PC-9 (cell line): Measurements from ENCODE around the gene TMEM215. TPM values are rescaled to one million over a fixed set of nuclear protein-coding genes. Genes with fewer than 3 reads are reported as not detected.

Experiments
- BruUV-seq: library from RNA; stranded (reverse); fragments of 400-500 nt; replicated peaks from 2 replicates; lab custom pipeline; 2021; lab: Mats Ljungman, UMichigan
- CTCF ChIA-PET: fragments of 300-600 bp; sonication (Branson Sonifier 250); formaldehyde crosslinking; loops from one replicate; lab custom pipeline; 2022; ENCODE audit warnings: antibody characterized with exemption; lab: Charles Lee
- POLR2A ChIA-PET: fragments of 300-600 bp; sonication (Branson Sonifier 250); formaldehyde crosslinking; loops from one replicate; lab custom pipeline; 2022; ENCODE audit warnings: antibody characterized with exemption; ENCODE audit not compliant: unreplicated experiment; lab: Charles Lee
- DNase-seq, 2 experiments: peaks; one replicate each; pipeline versions ENCODE4 v3.0.0 to v3.0.0-alpha.2; 2015 to 2022; ENCODE audit warnings: mixed read lengths in 1 of 2
- H2AFZ ChIP-seq: fragments of 200-600 bp; sonication (generic); 2 replicates; pipeline ENCODE4 v1.8.1; 2017; ENCODE audit warnings: antibody characterized with exemption
- H3F3A ChIP-seq: fragments of 200-600 bp; sonication (generic); 2 replicates; pipeline ENCODE4 v1.8.1; 2017; ENCODE audit warnings: antibody characterized with exemption, mild to moderate bottlenecking, low read depth; ENCODE audit not compliant: insufficient read depth
- H3K27ac ChIP-seq: fragments of 200-600 bp; sonication (generic); 2 replicates; pipeline ENCODE4 v1.6.1; 2016; ENCODE audit warnings: mixed run types
- H3K27me3 ChIP-seq: fragments of 200-600 bp; sonication (generic); 2 replicates; pipeline ENCODE4 v1.6.1; 2016; ENCODE audit warnings: low read depth, mixed run types; ENCODE audit not compliant: insufficient read depth
- H3K36me3 ChIP-seq: fragments of 200-600 bp; sonication (generic); 2 replicates; pipeline ENCODE4 v1.6.1; 2016; ENCODE audit warnings: low read depth, mixed run types
- H3K4me1 ChIP-seq: fragments of 200-600 bp; sonication (generic); replicated peaks from 2 replicates; pipeline ENCODE4 v1.6.1; 2016; ENCODE audit warnings: mixed run types; ENCODE audit not compliant: insufficient read depth
- H3K4me2 ChIP-seq: fragments of 200-600 bp; sonication (generic); 2 replicates; pipeline ENCODE4 v1.6.1; 2017; ENCODE audit warnings: mixed run types
- H3K4me3 ChIP-seq: fragments of 200-600 bp; sonication (generic); 2 replicates; pipeline ENCODE4 v1.6.1; 2016; ENCODE audit warnings: mixed run types
- H3K79me2 ChIP-seq: fragments of 200-600 bp; sonication (generic); 2 replicates; pipeline ENCODE4 v1.6.1; 2017; ENCODE audit warnings: low read depth, mixed run types
- H3K9me2 ChIP-seq: fragments of 200-600 bp; sonication (generic); 2 replicates; pipeline ENCODE4 v1.8.1; 2017; ENCODE audit warnings: mild to moderate bottlenecking; ENCODE audit not compliant: insufficient read depth
- H3K9me3 ChIP-seq: fragments of 200-600 bp; sonication (generic); 2 replicates; pipeline ENCODE4 v1.8.1; 2016; ENCODE audit warnings: low read depth; ENCODE audit not compliant: insufficient read depth
- H4K20me1 ChIP-seq: fragments of 200-600 bp; sonication (generic); 2 replicates; pipeline ENCODE4 v1.8.1; 2017; ENCODE audit not compliant: insufficient read depth
- CTCF ChIP-seq: fragments of 200-600 bp; sonication (generic); conservative IDR thresholded peaks from 2 replicates; pipeline ENCODE4 v1.6.1; 2017; ENCODE audit warnings: mixed run types, antibody characterized with exemption, mild to moderate bottlenecking, moderate library complexity
- EZH2 ChIP-seq: fragments of 200-600 bp; sonication (generic); IDR thresholded peaks from 2 replicates; pipeline ENCODE4 v1.8.0; 2017; ENCODE audit warnings: antibody characterized with exemption, low read depth
- intact Hi-C: fragments of 100-400 bp; cut with micrococcal nuclease; formaldehyde crosslinking; loops from one replicate; pipeline ENCODE4 v1.10.0; 2022; ENCODE audit not compliant: unreplicated experiment
- total RNA-seq: library from RNA; stranded (reverse); gene quantifications from 2 replicates; pipeline ENCODE4 v1.2.3, GENCODE V29; 2021

TMEM215 gene
- total RNA-seq, 1 experiment from 2014 or later = not detected

- H2AFZ ChIP-seq = no peak overlapping the region
- BruUV-seq = no TSS peak
- DNase-seq = no peak
- H3K79me2 ChIP-seq = no peaks in the 10 kb centered on the region
- H3K27ac ChIP-seq = no peak overlapping the region
- ChIA-PET CTCF (no interaction called here), POLR2A (no interaction called here)
- intact Hi-C loops = no loop called here
- H3K4me3 ChIP-seq = no peak overlapping the region
- no peak for TF ChIP-seq EZH2
- no peak for TF ChIP-seq CTCF
- no peaks in the 10 kb centered on the region for H4K20me1 ChIP-seq
- no peaks in the 10 kb centered on the region for H3K36me3 ChIP-seq
- H3F3A ChIP-seq = no peaks in the 10 kb centered on the region
- no peaks in the 10 kb centered on the region for H3K9me2 ChIP-seq
- H3K4me1 ChIP-seq = no peaks in the 10 kb centered on the region
- H3K4me2 ChIP-seq = no peak overlapping the region
- H3K9me3 ChIP-seq = no peaks in the 10 kb centered on the region
- H3K27me3 ChIP-seq = no peaks in the 10 kb centered on the region
These were observed 49.0 kb downstream of the TMEM215 start for GRCh38 chr9:32832346-32832745.

Other genes with a start within 250 kb of the TMEM215 start
- gene SMIM27, start 231.2 kb upstream of the TMEM215 start, total RNA-seq = 8.0 and 8.2 TPM in 2 replicates
- 8.0 and 11.1 TPM in 2 replicates for gene TOPORS, start 231.0 kb upstream of the TMEM215 start, total RNA-seq
- gene NDUFB6, start 210.4 kb upstream of the TMEM215 start, total RNA-seq = 46.9 and 49.6 TPM in 2 replicates
- 0.07 TPM in 1 of 2 replicates, not detected in the other for gene TAF1L, start 147.9 kb upstream of the TMEM215 start, total RNA-seq
- 37.3 and 44.3 TPM in 2 replicates for gene APTX, start 218.1 kb downstream of the TMEM215 start, total RNA-seq
- 78.0 and 88.4 TPM in 2 replicates for gene DNAJA1, start 241.7 kb downstream of the TMEM215 start, total RNA-seq